ENCODE results near the gene SAFB. TPM values are rescaled to one million over a fixed set of nuclear protein-coding genes. Genes with fewer than 3 reads are reported as not detected.

The SAFB gene
- polyA plus RNA-seq, 2 of the 4 experiments (the other 2 are of a cell fraction) = 55.0 to 74.0 TPM

- Histone ChIP-seq H3K4me2 (peak overlapping the region; percentile 89), H3K9me3 (no peaks in the 10 kb centered on the region), H3K4me1 (peaks cover 28% of the 10 kb centered on the region), H3K27ac (peak overlapping the region in 1 of 2 experiments; percentile 97; a peak in 4 of 6 replicates), H3K4me3 (peak overlapping the region; percentile 93)
- FAIRE-seq = no peak
- ChIA-PET POLR2A (interaction anchor here (0.6 to 0.7 kb wide), 2 partner anchors 67 to 444 kb away, joined by 3 to 4 read pairs; no protein-coding TSS in a partner anchor), CTCF (no interaction called here)
- WGBS (ENCODE audit: missing lambda C conversion rate) = 77% methylated on average over 8 of the region's 8 CpGs
- DNase-seq (ENCODE audit: low read depth in 1 of 2, low spot score in 1 of 2) = no peak
- TF ChIP-seq MYC (IDR thresholded peaks at IDR 0.05; ENCODE audit: borderline replicate concordance, low read length) (no peak), ATOH8 (CRISPR knock-in tag; IDR thresholded peaks at IDR 0.05; ENCODE audit: low read depth) (no peak), GATA3 (IDR thresholded peaks at IDR 0.05; ENCODE audit: borderline replicate concordance) (no peak), TP53 (CRISPR knock-in tag; IDR thresholded peaks at IDR 0.05) (no peak), RCOR1 (IDR thresholded peaks at IDR 0.05; ENCODE audit: low read depth, low read length) (no peak), EHMT2 (IDR thresholded peaks at IDR 0.05; ENCODE audit: low read depth) (no peak), EHF (CRISPR knock-in tag; IDR thresholded peaks at IDR 0.05) (no peak), PHF8 (IDR thresholded peaks at IDR 0.05; ENCODE audit: borderline replicate concordance, low read depth) (no peak), POLR2A (IDR thresholded peaks at IDR 0.05; ENCODE audit: low read length) (no peak), ZFP36 (IDR thresholded peaks at IDR 0.05; ENCODE audit: borderline replicate concordance, partially characterized antibody) (no peak), NFE2L2 (conservative IDR thresholded peaks at IDR 0.05; ENCODE audit: low read length) (no peak), CHD2 (IDR thresholded peaks at IDR 0.05; ENCODE audit: low read length, partially characterized antibody) (no peak), CEBPB (IDR thresholded peaks at IDR 0.05) (no peak), NPAS2 (CRISPR knock-in tag; IDR thresholded peaks at IDR 0.05; ENCODE audit: borderline replicate concordance) (no peak)
- TF ChIP-seq, protein P1, sequence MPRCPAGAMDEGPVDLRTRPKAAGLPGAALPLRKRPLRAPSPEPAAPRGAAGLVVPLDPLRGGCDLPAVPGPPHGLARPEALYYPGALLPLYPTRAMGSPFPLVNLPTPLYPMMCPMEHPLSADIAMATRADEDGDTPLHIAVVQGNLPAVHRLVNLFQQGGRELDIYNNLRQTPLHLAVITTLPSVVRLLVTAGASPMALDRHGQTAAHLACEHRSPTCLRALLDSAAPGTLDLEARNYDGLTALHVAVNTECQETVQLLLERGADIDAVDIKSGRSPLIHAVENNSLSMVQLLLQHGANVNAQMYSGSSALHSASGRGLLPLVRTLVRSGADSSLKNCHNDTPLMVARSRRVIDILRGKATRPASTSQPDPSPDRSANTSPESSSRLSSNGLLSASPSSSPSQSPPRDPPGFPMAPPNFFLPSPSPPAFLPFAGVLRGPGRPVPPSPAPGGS (IDR thresholded peaks at IDR 0.05) = no peak
- TF ChIP-seq, protein P2, sequence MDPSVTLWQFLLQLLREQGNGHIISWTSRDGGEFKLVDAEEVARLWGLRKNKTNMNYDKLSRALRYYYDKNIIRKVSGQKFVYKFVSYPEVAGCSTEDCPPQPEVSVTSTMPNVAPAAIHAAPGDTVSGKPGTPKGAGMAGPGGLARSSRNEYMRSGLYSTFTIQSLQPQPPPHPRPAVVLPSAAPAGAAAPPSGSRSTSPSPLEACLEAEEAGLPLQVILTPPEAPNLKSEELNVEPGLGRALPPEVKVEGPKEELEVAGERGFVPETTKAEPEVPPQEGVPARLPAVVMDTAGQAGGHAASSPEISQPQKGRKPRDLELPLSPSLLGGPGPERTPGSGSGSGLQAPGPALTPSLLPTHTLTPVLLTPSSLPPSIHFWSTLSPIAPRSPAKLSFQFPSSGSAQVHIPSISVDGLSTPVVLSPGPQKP (IDR thresholded peaks at IDR 0.05; ENCODE audit: low read depth, low read length) = no peak
- TF ChIP-seq, protein P3, sequence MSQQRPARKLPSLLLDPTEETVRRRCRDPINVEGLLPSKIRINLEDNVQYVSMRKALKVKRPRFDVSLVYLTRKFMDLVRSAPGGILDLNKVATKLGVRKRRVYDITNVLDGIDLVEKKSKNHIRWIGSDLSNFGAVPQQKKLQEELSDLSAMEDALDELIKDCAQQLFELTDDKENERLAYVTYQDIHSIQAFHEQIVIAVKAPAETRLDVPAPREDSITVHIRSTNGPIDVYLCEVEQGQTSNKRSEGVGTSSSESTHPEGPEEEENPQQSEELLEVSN (IDR thresholded peaks at IDR 0.05; ENCODE audit: borderline replicate concordance, low read depth) = no peak
- ATAC-seq = no peak
Observed at GRCh38 chr19:5624741-5625278, 1.9 kb downstream of the SAFB start.

DNA sequence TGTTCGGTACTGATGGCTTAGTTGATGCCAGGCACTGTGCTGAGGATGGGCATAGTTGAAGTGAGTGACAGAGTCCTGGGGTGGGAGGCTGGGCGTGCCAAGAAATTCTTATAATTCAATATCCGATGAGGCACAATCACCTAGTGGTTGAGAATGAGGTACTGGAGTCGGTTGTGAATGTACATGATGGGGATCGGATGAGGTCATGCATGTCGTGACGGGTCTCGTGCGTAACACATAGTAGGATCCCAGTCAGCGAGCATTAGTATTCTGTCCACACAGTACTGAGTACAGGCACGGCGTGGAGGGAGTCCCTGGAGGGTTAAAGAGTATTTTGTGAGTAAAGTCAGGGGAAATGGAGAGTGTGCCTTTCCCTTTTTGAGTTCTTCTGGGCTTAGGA is 2.8 kb downstream of the SAFB start:
- CTCF ChIA-PET = interaction anchor here (0.6 kb wide), 1 partner anchor 630 kb away, joined by 3 read pairs; no protein-coding TSS in a partner anchor
- DNase-seq (ENCODE audit: low read depth in 1 of 2, low spot score in 1 of 2) = no peak
- FAIRE-seq = no peak
- 93% methylated on average over 12 of the region's 12 CpGs for WGBS (ENCODE audit: missing lambda C conversion rate)
- Histone ChIP-seq H3K27ac (no peak overlapping the region), H3K9me3 (no peaks in the 10 kb centered on the region), H3K4me1 (peaks cover 22% of the 10 kb centered on the region), H3K4me3 (no peak overlapping the region), H3K4me2 (peak overlapping the region; percentile 89; the same call in 1 of the 3 replicates)
- no peak for ATAC-seq
- POLR2A ChIA-PET = no interaction called here
- no peak for TF ChIP-seq CEBPB (IDR thresholded peaks at IDR 0.05)
- no peak for TF ChIP-seq HOXB13 (CRISPR knock-in tag; IDR thresholded peaks at IDR 0.05; ENCODE audit: low read depth)
- TF ChIP-seq CHD4 (IDR thresholded peaks at IDR 0.05; ENCODE audit: borderline replicate concordance) = no peak
- TF ChIP-seq RCOR1 (IDR thresholded peaks at IDR 0.05; ENCODE audit: low read depth, low read length) = no peak
- TF ChIP-seq ESRRA (IDR thresholded peaks at IDR 0.05; ENCODE audit: borderline replicate concordance, low read length) = no peak
- no peak for TF ChIP-seq RAD21 (conservative IDR thresholded peaks at IDR 0.05 in 1 of 2, IDR thresholded peaks at IDR 0.05 in 1 of 2)
- TF ChIP-seq KDM5A (IDR thresholded peaks at IDR 0.05) = no peak
- TF ChIP-seq NR3C1 (IDR thresholded peaks at IDR 0.05) = no peak
- TF ChIP-seq, protein P3 (IDR thresholded peaks at IDR 0.05; ENCODE audit: borderline replicate concordance, low read depth) = no peak
- TF ChIP-seq TP53 (CRISPR knock-in tag; IDR thresholded peaks at IDR 0.05) = no peak
- TF ChIP-seq FOSL2 (IDR thresholded peaks at IDR 0.05) = no peak
- no peak for TF ChIP-seq FOSL2 (CRISPR knock-in tag; IDR thresholded peaks at IDR 0.05)
- no peak for TF ChIP-seq ZNF302 (CRISPR knock-in tag; IDR thresholded peaks at IDR 0.05)
- TF ChIP-seq HOXB5 (CRISPR knock-in tag; IDR thresholded peaks at IDR 0.05) = no peak
- no peak for TF ChIP-seq CHD2 (IDR thresholded peaks at IDR 0.05; ENCODE audit: low read length, partially characterized antibody)
- no peak for TF ChIP-seq POLR2A (IDR thresholded peaks at IDR 0.05; ENCODE audit: low read length)
- no peak for TF ChIP-seq SMC3 (IDR thresholded peaks at IDR 0.05)
- TF ChIP-seq BHLHE40 (IDR thresholded peaks at IDR 0.05; ENCODE audit: low read depth, low read length) = no peak
- TF ChIP-seq ATOH8 (CRISPR knock-in tag; IDR thresholded peaks at IDR 0.05; ENCODE audit: low read depth) = no peak
